ENCODE data around the gene TSC2. TPM values are rescaled to one million over a fixed set of nuclear protein-coding genes. Genes with fewer than 3 reads are reported as not detected.
"Not testable (repeated sequence)": the region's sequence is repeated elsewhere in the genome, so short reads cannot be mapped to it uniquely, and the experiment has no call there.

Gene TSC2
- total and polyA plus RNA-seq, 8 donors, result 116 to 166 (median 128) TPM

- DNase-seq (peak in 2 of 4 donors; percentile 72 to 73), ATAC-seq (peak; percentile 54)
- TF ChIP-seq CTCF (IDR thresholded peaks at IDR 0.05), result no peak
- Histone ChIP-seq H3K9me3 (no peaks in the 10 kb centered on the region), H3K4me3 (peak overlapping the region; percentile 15 to 53), H3K4me1 (peaks cover 51 to 78% of the 10 kb centered on the region in 2 donors), H3K27ac (peak overlapping the region; percentile 85 to 89), H3K27me3 (peaks cover 0 to 7% of the 10 kb centered on the region in 2 donors), H3K36me3 (peaks cover 0 to 32% of the 10 kb centered on the region in 2 donors)
- intact Hi-C loops (cut with DNase I), result no loop called here
These were observed 14.5 kb upstream of the TSC2 start for GRCh38 chr16:2033057-2033908.

DNA sequence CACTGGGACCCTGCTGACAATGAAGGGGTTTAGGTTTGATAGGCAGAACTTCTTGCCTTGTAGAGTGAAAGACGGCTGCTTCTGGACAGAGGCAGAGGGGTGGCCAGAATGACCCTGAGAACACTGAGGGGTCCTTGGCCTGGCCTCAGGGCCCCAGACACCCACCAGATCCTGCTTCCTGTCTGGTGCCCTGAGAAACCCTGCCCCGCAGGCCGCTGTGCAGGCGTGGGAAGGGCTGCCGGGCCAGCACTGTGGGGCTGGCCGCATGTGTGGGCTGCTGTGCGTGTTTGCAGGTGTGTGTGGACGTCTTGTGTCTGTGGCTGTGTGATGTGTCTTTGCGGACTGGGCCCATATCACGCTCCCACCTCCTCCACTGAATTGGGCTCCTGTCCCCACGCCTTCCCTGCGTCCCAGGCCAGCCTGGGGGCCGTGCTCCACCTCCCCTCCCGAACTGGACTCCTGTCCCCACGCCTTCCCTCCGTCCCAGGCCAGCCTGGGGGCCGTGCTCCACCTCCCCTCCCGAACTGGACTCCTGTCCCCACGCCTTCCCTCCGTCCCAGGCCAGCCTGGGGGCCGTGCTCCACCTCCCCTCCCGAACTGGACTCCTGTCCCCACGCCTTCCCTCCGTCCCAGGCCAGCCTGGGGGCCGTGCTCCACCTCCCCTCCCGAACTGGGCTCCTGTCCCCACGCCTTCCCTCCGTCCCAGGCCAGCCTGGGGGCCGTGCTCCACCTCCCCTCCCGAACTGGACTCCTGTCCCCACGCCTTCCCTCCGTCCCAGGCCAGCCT is 13.7 kb upstream of the TSC2 start:
- H3K27me3 ChIP-seq; H3K9me3 ChIP-seq; intact Hi-C loops (cut with DNase I); ATAC-seq; DNase-seq: not testable (repeated sequence)
- Histone ChIP-seq H3K4me1 (peaks cover 57 to 78% of the 10 kb centered on the region in 2 donors), H3K27ac (peak overlapping the region; percentile 85 to 89), H3K4me3 (peak overlapping the region; percentile 15 to 53), H3K36me3 (peaks cover 0 to 38% of the 10 kb centered on the region in 2 donors)

DNA sequence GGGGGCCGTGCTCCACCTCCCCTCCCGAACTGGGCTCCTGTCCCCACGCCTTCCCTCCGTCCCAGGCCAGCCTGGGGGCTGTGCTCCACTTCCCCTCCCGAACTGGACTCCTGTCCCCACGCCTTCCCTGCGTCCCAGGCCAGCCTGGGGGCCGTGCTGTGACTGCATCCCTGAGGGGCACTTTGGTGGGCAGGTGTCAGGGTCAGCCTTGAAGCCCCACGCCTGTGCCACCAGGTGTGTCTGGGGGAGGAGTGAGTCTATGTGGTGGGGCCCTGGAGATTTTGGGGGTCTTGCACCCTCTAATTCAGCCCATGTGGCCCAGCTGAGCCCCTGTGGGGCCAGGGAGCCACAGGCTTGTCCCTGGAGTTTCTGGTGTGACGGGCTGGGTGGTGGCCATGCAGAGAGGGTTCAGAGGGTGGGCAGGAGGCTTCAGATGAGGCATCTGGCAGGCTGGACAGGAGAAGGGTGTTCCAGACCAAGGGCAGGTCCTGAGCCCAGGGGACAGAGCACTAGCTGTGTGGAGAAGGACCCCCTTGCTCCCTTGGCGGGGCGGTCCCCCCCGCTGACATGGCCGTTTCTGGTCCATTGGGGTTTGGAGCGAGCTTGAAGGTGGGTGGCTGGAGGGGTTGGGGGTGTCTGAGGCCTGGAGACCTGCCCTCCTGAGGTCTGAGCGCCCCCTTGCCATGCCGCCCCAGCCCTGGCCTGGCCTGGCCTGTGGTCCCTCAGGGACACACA is 12.9 kb upstream of the TSC2 start:
- H3K36me3 ChIP-seq, result peaks cover 0 to 35% of the 10 kb centered on the region in 2 donors
- peak overlapping the region; percentile 14 to 44 for H3K4me3 ChIP-seq
- H3K27me3 ChIP-seq, result no peaks in the 10 kb centered on the region

DNA sequence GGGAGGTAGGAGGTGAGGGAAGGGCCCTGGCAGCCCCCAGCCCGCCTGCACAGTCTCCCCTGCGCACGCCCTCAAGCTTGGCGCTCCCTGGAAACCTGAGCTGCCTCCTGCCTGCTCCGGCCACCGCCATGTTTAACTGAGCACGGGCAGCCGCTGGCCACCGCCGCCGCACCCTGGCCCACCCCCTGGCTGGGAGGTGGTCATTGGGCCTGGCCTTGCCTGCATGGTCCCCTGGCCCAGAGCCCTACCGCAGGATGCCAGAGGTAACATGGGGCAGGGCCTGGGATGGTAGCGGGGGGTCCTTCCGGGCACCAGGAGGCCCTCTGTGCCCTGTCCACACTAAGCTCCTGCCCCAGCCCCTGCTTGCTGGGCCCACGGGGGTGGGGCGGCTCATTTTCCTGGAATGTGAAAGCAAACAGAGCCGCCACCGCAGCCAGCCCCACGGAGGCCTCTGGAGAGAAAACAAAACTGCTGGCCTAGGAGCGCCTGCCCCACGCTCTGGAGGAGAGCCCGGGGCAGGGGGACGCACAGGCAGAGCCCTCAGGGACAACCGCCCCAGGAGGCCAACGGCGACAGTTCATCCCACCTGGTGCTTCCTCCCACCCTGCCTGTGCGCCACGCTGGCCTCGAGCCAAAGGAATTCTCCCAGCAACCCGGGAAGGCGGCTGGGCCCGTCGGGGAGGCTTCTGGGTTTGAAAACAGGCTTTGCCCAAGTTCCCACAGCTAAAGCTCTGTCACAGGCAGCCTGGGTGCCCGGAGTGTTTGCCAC is 12.2 kb upstream of the TSC2 start:
- intact Hi-C loops (cut with DNase I), result no loop called here
- H3K9me3 ChIP-seq, result no peaks in the 10 kb centered on the region
- H3K4me1 ChIP-seq, result peaks cover 73 to 85% of the 10 kb centered on the region in 2 donors
- H3K36me3 ChIP-seq, result peaks cover 0 to 28% of the 10 kb centered on the region in 2 donors
- H3K27me3 ChIP-seq, result no peaks in the 10 kb centered on the region
- no peak for TF ChIP-seq CTCF (IDR thresholded peaks at IDR 0.05)
- ATAC-seq (peak; percentile 62), DNase-seq (peak; percentile 60 to 89 (median 75))
- H3K27ac ChIP-seq, result peak overlapping the region; percentile 85 to 94
- peak overlapping the region; percentile 14 to 44 for H3K4me3 ChIP-seq

More for the DNA sequence above, 12.9 kb upstream of the TSC2 start:
- intact Hi-C loops (cut with DNase I), result no loop called here
- Histone ChIP-seq H3K4me1 (peaks cover 65 to 80% of the 10 kb centered on the region in 2 donors), H3K9me3 (no peaks in the 10 kb centered on the region), H3K27ac (peak overlapping the region; percentile 85 to 94)
- DNase-seq (peak in 2 of 4 donors; percentile 32 to 83), ATAC-seq (no peak)
- TF ChIP-seq CTCF (IDR thresholded peaks at IDR 0.05), result no peak

All from left lung (tissue), 10 donors.